Measurements from ENCODE around the gene PRR30.

GRCh38 chr2:27170581-27171337, 31.5 kb upstream of the PRR30 start:
- TF ChIP-seq, protein P1, sequence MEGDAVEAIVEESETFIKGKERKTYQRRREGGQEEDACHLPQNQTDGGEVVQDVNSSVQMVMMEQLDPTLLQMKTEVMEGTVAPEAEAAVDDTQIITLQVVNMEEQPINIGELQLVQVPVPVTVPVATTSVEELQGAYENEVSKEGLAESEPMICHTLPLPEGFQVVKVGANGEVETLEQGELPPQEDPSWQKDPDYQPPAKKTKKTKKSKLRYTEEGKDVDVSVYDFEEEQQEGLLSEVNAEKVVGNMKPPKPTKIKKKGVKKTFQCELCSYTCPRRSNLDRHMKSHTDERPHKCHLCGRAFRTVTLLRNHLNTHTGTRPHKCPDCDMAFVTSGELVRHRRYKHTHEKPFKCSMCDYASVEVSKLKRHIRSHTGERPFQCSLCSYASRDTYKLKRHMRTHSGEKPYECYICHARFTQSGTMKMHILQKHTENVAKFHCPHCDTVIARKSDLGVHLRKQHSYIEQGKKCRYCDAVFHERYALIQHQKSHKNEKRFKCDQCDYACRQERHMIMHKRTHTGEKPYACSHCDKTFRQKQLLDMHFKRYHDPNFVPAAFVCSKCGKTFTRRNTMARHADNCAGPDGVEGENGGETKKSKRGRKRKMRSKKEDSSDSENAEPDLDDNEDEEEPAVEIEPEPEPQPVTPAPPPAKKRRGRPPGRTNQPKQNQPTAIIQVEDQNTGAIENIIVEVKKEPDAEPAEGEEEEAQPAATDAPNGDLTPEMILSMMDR (IDR thresholded peaks at IDR 0.05; ENCODE audit: low read length), result no peak
- TF ChIP-seq EZH2 (optimal IDR thresholded peaks at IDR 0.05; ENCODE audit: low read depth, low read length), result no peak
- no peak for TF ChIP-seq EZH2phosphoT487 (IDR thresholded peaks at IDR 0.05; ENCODE audit: low read length)
